ENCODE measurements around the gene ALG3.

Gene ALG3

DNA sequence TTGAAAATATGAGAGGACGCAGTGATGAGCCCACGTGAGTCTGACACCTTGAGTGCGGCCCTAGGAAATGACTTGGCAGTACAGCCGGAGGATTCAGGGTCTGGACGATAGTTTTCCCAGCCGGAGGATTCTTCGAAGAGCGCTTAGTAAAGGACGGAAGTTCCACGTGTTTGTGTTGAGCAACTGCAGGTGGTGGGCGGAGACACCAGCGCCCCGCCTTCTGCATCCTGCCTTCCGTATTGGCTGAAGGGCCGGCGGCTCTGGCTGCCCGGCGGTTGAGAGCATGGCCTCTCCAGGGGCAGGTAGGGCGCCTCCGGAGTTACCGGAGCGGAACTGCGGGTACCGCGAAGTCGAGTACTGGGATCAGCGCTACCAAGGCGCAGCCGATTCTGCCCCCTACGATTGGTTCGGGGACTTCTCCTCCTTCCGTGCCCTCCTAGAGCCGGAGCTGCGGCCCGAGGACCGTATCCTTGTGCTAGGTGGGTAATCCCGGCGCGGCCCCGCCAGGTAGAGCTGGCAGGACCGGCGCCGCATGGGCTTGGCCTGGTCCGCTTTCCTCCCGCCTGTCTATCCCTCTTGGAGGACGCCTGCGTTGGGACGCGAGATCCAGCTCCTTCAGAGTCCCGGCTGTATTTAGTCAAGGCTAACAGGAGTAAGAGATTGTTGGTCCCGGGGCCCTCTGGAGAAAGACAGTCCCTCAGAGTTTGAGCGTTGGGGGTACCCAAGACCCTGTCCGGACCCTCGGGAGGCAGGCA, 827 bp upstream of the ALG3 start, which contains the start of gene EEF1AKMT4:
Gene EEF1AKMT4, plus strand, starts transcription at position 261 of the 755 bp plus-strand sequence. Its CDS starts 23 bp downstream, at position 284.
- H3K9me3 Mint-ChIP-seq = no peaks in the 10 kb centered on the region
- peaks cover 5% of the 10 kb centered on the region for H3K36me3 Mint-ChIP-seq (ENCODE audit: low read depth)
- H3K27ac Mint-ChIP-seq = peak within 1 kb of the TSS; percentile 93
- H3K4me3 Mint-ChIP-seq = peak within 1 kb of the TSS; percentile 90
- H3K27me3 Mint-ChIP-seq (ENCODE audit: low read depth) = no peaks in the 10 kb centered on the region
- peaks cover 14% of the 10 kb centered on the region for H3K4me1 Mint-ChIP-seq (ENCODE audit: low read depth)

DNA sequence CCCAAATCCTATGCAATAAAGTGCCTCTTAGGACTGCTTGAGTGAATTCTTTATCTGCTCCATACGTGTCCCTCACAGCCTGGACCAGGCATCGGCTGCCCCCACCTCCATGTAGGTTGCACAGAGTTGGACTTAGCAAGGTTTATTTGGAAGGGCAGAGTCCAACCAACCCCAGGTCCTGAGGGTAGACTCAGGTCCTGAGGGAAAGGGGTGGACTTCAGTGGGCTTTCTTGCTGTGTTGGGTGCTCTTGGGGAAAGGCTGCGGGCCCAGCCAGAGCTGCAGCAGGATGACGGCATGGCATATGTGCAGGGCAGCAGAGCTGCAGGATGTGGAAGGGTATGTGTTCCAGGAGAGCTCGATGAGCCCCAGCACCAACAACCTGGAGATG, 6.5 kb downstream of the ALG3 start:
- no peaks in the 10 kb centered on the region for H3K9me3 Mint-ChIP-seq
- H3K36me3 Mint-ChIP-seq (ENCODE audit: low read depth) = peaks cover 18% of the 10 kb centered on the region
- H3K27me3 Mint-ChIP-seq (ENCODE audit: low read depth) = no peaks in the 10 kb centered on the region
- H3K4me3 Mint-ChIP-seq = no peak overlapping the region
- peaks cover 4% of the 10 kb centered on the region for H3K4me1 Mint-ChIP-seq (ENCODE audit: low read depth)
- no peak overlapping the region for H3K27ac Mint-ChIP-seq

DNA sequence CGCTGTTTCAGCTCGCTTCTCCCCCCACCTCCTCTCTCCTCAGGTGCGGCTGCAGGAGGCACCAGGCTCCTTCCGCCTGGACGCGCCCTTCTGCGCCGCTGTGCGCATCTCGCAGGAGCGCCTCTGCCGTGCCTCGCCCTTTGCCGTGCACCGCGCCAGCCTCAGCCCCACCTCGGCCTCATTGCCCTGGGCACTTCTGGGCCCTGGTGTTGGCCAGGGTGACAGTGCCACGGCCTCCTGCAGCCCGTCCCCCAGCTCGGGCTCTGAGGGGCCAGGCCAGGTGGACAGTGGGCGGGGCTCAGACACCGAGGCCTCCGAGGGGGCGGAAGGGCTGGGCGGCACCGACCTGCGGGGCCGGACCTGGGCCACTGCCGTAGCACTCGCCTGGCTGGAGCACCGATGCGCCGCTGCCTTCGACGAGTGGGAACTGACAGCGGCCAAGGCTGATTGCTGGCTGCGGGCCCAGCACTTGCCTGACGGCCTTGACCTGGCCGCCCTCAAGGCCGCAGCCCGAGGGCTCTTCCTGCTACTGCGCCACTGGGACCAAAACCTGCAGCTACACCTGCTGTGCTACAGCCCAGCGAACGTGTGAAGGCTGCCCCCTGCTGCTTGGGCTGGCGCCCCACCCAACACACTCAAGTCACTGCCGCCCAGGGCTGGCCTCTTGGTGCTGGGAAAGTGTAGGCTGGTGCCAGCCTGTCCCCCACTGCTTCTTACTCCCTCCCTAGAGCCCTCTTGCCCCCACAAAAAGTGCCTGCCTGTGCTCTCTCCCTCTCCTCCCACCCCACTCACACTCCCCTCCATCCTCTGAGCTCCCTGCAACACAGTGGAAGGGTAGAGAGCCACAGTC, 7.1 kb downstream of the ALG3 start:
- Mint-ChIP-seq H3K36me3 (ENCODE audit: low read depth) (peaks cover 18% of the 10 kb centered on the region), H3K9me3 (no peaks in the 10 kb centered on the region), H3K27ac (no peak overlapping the region), H3K27me3 (ENCODE audit: low read depth) (no peaks in the 10 kb centered on the region), H3K4me1 (ENCODE audit: low read depth) (peaks cover 4% of the 10 kb centered on the region), H3K4me3 (no peak overlapping the region)

DNA sequence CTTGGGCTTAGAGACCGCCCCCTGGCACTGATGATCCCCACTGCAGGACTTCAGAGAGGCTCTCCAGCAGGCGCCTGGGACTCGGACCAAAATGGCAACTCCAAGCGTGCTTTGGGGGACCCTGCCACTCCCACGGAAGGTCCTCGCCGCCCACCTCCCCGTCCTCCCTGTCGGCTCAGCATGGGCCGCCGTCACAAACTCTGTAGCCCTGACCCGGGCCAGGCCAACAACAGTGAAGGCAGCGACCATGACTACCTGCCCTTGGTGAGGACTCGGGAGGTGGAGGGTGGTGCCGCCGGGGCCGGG, 7.7 kb downstream of the ALG3 start:
- H3K27me3 Mint-ChIP-seq (ENCODE audit: low read depth) = no peaks in the 10 kb centered on the region
- no peak overlapping the region for H3K27ac Mint-ChIP-seq
- peaks cover 3% of the 10 kb centered on the region for H3K4me1 Mint-ChIP-seq (ENCODE audit: low read depth)
- peaks cover 18% of the 10 kb centered on the region for H3K36me3 Mint-ChIP-seq (ENCODE audit: low read depth)
- H3K9me3 Mint-ChIP-seq = no peaks in the 10 kb centered on the region
- no peak overlapping the region for H3K4me3 Mint-ChIP-seq

DNA sequence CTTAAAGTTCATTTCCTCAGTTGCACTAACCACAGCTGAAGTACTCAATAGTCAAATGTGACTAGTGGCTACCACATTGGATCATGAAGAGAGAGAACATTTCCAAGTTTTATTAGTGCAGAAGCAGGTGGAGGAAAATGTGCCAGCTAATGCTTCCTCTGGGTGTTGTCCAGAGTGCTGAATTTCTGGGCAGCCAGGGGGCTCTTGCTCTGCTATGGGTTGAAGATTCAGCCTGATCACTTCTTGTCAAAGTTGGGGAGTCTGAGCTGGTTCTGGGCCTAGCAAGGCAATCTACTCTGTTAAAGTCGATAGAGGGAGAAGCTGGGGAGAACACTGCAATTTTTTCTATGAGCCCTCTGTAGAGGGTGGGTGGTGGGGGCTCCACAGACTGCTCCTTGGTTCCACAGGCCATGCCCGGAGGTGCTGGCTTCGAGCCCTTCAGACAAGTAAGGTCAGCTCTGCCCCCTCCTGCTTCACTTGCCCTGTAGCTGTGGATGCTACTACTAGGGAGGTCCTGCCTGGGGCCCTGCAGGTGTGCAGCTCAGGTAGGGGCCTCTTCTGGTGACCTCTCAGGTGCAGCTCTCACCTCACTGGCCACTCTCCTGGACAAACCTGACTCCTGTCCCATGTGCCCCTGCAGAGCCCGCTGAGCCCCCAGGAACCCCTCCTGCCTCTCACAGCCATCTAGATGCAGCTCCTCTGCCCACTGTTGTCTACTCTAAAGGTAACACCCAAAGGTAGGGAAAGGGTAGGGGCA, 8.2 kb downstream of the ALG3 start:
- H3K36me3 Mint-ChIP-seq (ENCODE audit: low read depth) = peaks cover 18% of the 10 kb centered on the region
- no peaks in the 10 kb centered on the region for H3K9me3 Mint-ChIP-seq
- no peaks in the 10 kb centered on the region for H3K4me1 Mint-ChIP-seq (ENCODE audit: low read depth)
- no peak overlapping the region for H3K27ac Mint-ChIP-seq
- H3K4me3 Mint-ChIP-seq = no peak overlapping the region
- H3K27me3 Mint-ChIP-seq (ENCODE audit: low read depth) = no peaks in the 10 kb centered on the region

DNA sequence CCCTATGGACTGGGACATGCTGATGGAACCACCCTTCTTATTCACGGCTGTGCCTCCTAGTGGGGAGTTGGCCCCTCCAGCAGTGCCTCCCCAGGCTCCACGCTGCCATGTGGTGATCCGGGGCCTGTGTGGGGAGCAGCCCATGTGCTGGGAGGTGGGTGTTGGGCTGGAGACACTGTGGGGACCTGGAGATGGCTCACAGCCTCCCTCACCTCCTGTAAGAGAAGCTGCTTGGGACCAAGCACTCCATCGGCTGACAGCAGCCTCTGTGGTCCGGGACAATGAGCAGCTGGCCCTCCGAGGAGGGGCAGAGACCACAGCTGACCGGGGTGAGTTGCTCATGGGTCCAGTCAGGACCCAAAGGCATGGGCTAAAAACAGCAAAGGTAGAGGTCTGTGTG, 9.1 kb downstream of the ALG3 start:
- H3K9me3 Mint-ChIP-seq = no peaks in the 10 kb centered on the region
- no peak overlapping the region for H3K4me3 Mint-ChIP-seq
- H3K4me1 Mint-ChIP-seq (ENCODE audit: low read depth) = no peaks in the 10 kb centered on the region
- H3K27ac Mint-ChIP-seq = no peak overlapping the region
- peaks cover 14% of the 10 kb centered on the region for H3K36me3 Mint-ChIP-seq (ENCODE audit: low read depth)
- no peaks in the 10 kb centered on the region for H3K27me3 Mint-ChIP-seq (ENCODE audit: low read depth)

DNA sequence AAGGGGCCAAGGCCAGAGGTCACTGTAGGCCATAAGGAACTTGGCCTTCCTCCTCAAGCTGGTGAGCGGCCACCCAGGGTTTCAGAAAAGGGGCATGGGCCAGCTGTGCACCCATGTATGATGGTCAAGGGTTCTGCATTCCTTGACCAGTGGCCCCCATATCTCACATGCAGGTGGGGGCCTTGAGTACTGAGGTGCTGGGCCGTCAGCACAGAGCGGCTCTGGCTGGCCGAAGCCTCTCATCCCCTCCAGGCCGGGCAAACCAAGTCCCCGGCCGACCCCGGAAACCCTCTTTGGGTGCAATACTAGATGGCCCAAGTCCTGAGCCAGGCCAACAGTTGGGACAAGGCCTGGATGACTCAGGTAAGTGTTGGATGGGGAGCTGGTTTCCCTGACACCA, 9.5 kb downstream of the ALG3 start:
- no peaks in the 10 kb centered on the region for H3K27me3 Mint-ChIP-seq (ENCODE audit: low read depth)
- H3K27ac Mint-ChIP-seq = no peak overlapping the region
- no peaks in the 10 kb centered on the region for H3K9me3 Mint-ChIP-seq
- H3K4me1 Mint-ChIP-seq (ENCODE audit: low read depth) = no peaks in the 10 kb centered on the region
- H3K36me3 Mint-ChIP-seq (ENCODE audit: low read depth) = peaks cover 9% of the 10 kb centered on the region
- no peak overlapping the region for H3K4me3 Mint-ChIP-seq

DNA sequence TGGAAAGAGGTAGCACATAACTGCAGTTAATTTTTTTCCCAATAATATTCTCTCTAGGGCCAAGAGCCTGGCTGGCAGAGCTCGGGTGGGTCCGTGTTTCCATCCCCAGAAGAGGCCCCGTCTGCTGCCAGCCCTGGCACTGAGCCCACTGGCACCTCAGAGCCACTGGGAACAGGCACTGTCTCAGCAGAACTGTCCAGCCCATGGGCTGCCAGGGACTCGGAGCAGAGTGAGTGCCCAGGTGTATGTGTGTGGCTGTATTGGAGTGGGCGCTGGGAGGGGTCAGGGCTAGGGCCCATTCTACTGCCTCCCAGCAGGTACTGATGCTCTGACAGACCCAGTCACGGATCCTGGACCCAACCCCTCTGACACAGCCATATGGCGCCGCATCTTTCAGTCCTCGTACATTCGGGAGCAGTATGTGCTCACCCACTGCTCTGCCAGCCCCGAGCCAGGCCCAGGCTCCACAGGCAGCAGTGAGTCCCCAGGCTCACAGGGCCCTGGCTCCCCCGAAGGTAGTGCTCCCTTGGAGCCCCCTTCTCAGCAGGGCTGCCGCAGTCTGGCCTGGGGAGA, 10.4 kb downstream of the ALG3 start:
- Mint-ChIP-seq H3K4me1 (ENCODE audit: low read depth) (no peaks in the 10 kb centered on the region), H3K9me3 (no peaks in the 10 kb centered on the region), H3K27ac (no peak overlapping the region), H3K4me3 (no peak overlapping the region), H3K27me3 (ENCODE audit: low read depth) (no peaks in the 10 kb centered on the region), H3K36me3 (ENCODE audit: low read depth) (peaks cover 8% of the 10 kb centered on the region)

DNA sequence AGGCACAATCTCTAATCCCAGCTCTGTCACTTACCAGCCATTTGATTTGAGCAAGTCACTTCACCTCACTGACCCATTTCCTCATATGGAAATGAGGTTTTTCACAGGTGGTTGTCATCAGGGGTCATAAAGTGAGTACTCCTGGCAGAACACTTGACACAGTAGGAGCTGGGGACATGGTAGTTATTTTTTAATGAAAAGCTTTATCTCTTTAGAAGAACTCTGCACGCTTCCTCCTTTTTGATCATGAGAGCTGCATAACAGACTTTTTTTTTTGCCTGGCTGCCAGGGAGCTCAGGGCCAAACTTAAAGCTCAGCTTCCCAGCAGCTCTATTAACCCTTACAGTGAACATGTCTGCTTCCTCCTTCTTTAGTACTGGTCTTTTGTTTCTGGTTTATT, 11.0 kb downstream of the ALG3 start:
- Mint-ChIP-seq H3K27me3 (ENCODE audit: low read depth) (peaks cover 3% of the 10 kb centered on the region), H3K4me3 (no peak overlapping the region), H3K27ac (no peak overlapping the region), H3K4me1 (ENCODE audit: low read depth) (no peaks in the 10 kb centered on the region), H3K9me3 (no peaks in the 10 kb centered on the region), H3K36me3 (ENCODE audit: low read depth) (peaks cover 7% of the 10 kb centered on the region)

DNA sequence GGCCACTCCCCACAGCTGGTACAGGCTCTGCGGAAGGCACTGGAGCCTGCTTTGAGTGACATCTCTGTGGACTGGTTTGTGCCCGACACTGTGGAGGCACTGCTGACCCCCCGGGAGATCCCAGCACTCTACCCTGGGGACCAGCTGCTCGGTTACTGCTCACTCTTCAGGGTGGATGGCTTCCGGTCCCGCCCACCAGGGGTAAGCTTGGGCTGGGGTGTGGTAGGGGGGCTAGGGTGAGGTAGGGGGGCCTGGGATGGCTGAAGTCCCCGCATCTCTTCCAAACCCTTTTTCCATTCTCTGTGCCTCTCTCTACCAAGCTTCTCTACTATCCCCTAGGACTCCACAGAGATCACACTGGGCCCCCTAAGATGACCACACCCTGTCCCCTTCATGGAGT, 11.6 kb downstream of the ALG3 start:
- Mint-ChIP-seq H3K27me3 (ENCODE audit: low read depth) (peaks cover 9% of the 10 kb centered on the region), H3K27ac (no peak overlapping the region), H3K36me3 (ENCODE audit: low read depth) (peaks cover under 1% of the 10 kb centered on the region), H3K9me3 (no peaks in the 10 kb centered on the region), H3K4me3 (no peak overlapping the region), H3K4me1 (ENCODE audit: low read depth) (no peaks in the 10 kb centered on the region)

DNA sequence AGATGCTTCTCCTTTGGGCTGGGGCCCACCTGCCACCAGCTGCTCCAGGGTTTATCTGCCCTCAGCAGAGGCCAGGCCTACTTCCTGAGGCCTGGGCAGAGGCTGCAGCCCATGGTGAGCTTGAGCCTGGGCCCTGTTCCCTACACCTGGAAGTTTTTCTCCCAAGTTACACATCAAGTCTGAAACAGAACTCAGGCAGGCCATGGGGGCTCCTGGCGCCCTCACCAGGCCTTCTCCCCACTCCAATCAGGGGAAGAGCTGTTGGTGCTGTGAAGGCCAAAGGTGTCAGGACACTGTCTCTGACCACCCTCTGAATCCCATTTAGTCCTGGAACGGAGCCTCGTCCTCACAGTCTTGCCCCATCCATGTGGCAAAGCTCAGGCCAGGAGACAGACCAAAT, 12.1 kb downstream of the ALG3 start:
- H3K27me3 Mint-ChIP-seq (ENCODE audit: low read depth) = peaks cover 15% of the 10 kb centered on the region
- H3K4me3 Mint-ChIP-seq = no peak overlapping the region
- no peak overlapping the region for H3K27ac Mint-ChIP-seq
- no peaks in the 10 kb centered on the region for H3K9me3 Mint-ChIP-seq
- no peaks in the 10 kb centered on the region for H3K4me1 Mint-ChIP-seq (ENCODE audit: low read depth)
- no peaks in the 10 kb centered on the region for H3K36me3 Mint-ChIP-seq (ENCODE audit: low read depth)

DNA sequence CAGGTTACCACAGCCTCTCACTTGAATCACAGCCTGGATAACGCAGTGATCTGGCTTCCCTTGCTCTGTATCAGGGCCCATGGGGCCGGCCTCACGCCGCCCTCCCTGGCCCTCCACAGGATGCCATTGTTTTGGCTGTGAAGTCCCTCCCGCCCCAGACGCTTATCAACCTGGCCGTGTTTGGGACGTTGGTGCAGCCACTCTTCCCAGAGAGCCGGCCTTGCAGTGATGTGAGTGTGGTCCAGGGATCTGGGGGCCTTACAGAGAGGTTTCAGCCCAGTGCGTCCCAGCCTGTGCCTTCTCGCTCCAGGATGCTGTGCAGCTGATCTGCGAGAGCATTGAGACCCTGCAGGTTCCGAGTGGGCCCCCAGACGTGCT, 12.7 kb downstream of the ALG3 start:
- Mint-ChIP-seq H3K9me3 (no peaks in the 10 kb centered on the region), H3K27ac (no peak overlapping the region), H3K36me3 (ENCODE audit: low read depth) (no peaks in the 10 kb centered on the region), H3K4me3 (no peak overlapping the region), H3K27me3 (ENCODE audit: low read depth) (peaks cover 21% of the 10 kb centered on the region), H3K4me1 (ENCODE audit: low read depth) (peaks cover 5% of the 10 kb centered on the region)

DNA sequence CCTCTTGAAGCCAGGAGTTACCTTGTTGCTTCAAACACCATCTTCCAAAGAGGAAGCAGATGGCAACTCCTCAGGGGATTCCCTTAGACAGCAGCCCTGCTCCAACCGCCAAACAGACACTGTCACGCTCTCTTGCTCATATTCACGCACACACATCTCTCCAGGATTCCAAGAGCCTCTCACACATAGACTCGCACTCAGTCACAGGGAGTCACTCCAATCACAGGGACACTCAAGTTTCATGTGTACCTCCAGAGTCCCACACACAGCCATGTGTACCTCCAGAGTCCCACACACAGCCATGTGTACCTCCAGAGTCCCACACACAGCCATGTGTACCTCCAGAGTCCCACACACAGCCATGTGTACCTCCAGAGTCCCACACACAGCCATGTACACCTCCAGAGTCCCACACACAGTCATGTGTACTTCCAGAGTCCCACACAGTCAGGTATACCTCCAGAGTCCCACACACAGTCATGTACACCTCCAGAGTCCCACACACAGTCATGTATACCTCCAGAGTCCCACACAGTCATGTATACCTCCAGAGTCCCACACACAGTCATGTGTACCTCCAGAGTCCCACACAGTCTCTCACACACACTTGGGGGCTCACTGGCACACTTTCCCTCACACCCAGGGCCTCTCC, 13.3 kb downstream of the ALG3 start:
- H3K36me3 Mint-ChIP-seq (ENCODE audit: low read depth) = no peaks in the 10 kb centered on the region
- H3K4me3 Mint-ChIP-seq = no peak overlapping the region
- H3K4me1 Mint-ChIP-seq (ENCODE audit: low read depth) = peaks cover 7% of the 10 kb centered on the region
- peaks cover 24% of the 10 kb centered on the region for H3K27me3 Mint-ChIP-seq (ENCODE audit: low read depth)
- no peak overlapping the region for H3K27ac Mint-ChIP-seq
- no peaks in the 10 kb centered on the region for H3K9me3 Mint-ChIP-seq

All from T-helper 1 cell treated with Interleukin-12 subunit alpha and Interleukin-12 subunit beta and Interleukin-4 antibody, amounts not matched to agents 30 μg/mL and 1 μg/mL, for 36 hours (primary cell).